ENCODE results near the gene ANKRD27. TPM values are rescaled to one million over a fixed set of nuclear protein-coding genes. Genes with fewer than 3 reads are reported as not detected.

ANKRD27 gene
- polyA plus RNA-seq, 1 of the 3 experiments (the other 2 are of a cell fraction): 16.5 TPM

DNA sequence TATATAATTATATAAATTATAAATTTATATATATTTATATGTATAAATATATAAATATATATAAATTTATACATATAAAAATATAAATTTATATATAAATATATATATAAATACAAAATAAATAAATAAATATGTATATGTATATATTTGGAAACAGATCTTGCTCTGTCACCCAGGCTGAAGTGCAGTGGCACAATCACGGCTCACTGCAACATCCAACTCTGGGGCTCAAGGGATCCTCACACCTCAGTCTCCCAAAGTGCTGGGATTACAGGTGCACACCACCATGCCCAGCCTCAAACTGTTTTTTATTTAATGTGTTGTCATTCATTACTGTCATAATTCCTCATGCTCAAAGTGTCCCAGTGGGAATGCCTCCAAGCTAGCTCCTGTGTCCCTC, 119.2 kb downstream of the ANKRD27 start:
- Histone ChIP-seq H3K4me2 (no peak overlapping the region), H3K4me1 (ENCODE audit: control insufficient read depth in 1 of 2, insufficient read depth in 2 of 2, low read depth in 1 of 2, low read length in 1 of 2) (no peaks in the 10 kb centered on the region), H3K79me2 (ENCODE audit: insufficient read depth) (no peaks in the 10 kb centered on the region), H3K9me3 (no peaks in the 10 kb centered on the region), H3K4me3 (ENCODE audit: low read depth in 2 of 2, low read length in 1 of 2) (no peak overlapping the region), H4K20me1 (ENCODE audit: insufficient read depth) (no peaks in the 10 kb centered on the region), H3F3A (replicated peaks; ENCODE audit: insufficient read depth) (no peaks in the 10 kb centered on the region), H3K27me3 (ENCODE audit: insufficient read depth) (no peaks in the 10 kb centered on the region), H2AFZ (ENCODE audit: low read depth) (no peak overlapping the region), H3K36me3 (replicated peaks in 1 of 2; ENCODE audit: control insufficient read depth in 1 of 2, insufficient read depth in 2 of 2, low read length in 1 of 2) (no peaks in the 10 kb centered on the region), H3K9ac (no peak overlapping the region), H3K9me2 (no peaks in the 10 kb centered on the region), H3K27ac (ENCODE audit: low read depth in 2 of 2, low read length in 1 of 2) (no peak overlapping the region)
- TF ChIP-seq SIN3A (IDR thresholded peaks at IDR 0.05; ENCODE audit: borderline replicate concordance, low read depth, low read length) (no peak), FOXM1 (IDR thresholded peaks at IDR 0.05; ENCODE audit: low read depth) (no peak), FOXJ3 (CRISPR knock-in tag; IDR thresholded peaks at IDR 0.05) (no peak), JUND (IDR thresholded peaks at IDR 0.05) (no peak), EZH2phosphoT487 (IDR thresholded peaks at IDR 0.05; ENCODE audit: borderline replicate concordance, low read depth) (no peak), MEF2A (IDR thresholded peaks at IDR 0.05; ENCODE audit: borderline replicate concordance, low read depth) (no peak), EP300 (IDR thresholded peaks at IDR 0.05; ENCODE audit: borderline replicate concordance in 1 of 2, low read depth in 1 of 2, low read length in 1 of 2) (no peak), NFIC (IDR thresholded peaks at IDR 0.05; ENCODE audit: borderline replicate concordance) (no peak), CHD2 (IDR thresholded peaks at IDR 0.05; ENCODE audit: low read length, partially characterized antibody) (no peak), TAF1 (IDR thresholded peaks at IDR 0.05; ENCODE audit: borderline replicate concordance, low read depth, low read length) (no peak), ELF1 (IDR thresholded peaks at IDR 0.05) (no peak), REST (IDR thresholded peaks at IDR 0.05; ENCODE audit: low read depth, low read length) (no peak), GABPA (IDR thresholded peaks at IDR 0.05; ENCODE audit: low read depth) (no peak), IRF3 (IDR thresholded peaks at IDR 0.05; ENCODE audit: low read depth, low read length) (no peak), GATA2 (CRISPR knock-in tag; IDR thresholded peaks at IDR 0.05) (no peak), RCOR1 (IDR thresholded peaks at IDR 0.05; ENCODE audit: low read length) (no peak), MXI1 (IDR thresholded peaks at IDR 0.05; ENCODE audit: low read depth, low read length) (no peak)
- TF ChIP-seq, protein P1, sequence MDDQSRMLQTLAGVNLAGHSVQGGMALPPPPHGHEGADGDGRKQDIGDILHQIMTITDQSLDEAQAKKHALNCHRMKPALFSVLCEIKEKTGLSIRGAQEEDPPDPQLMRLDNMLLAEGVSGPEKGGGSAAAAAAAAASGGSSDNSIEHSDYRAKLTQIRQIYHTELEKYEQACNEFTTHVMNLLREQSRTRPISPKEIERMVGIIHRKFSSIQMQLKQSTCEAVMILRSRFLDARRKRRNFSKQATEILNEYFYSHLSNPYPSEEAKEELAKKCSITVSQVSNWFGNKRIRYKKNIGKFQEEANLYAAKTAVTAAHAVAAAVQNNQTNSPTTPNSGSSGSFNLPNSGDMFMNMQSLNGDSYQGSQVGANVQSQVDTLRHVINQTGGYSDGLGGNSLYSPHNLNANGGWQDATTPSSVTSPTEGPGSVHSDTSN (IDR thresholded peaks at IDR 0.05): no peak
- ChIA-PET CTCF (interaction anchor here (1.2 kb wide), 1 partner anchor 14 kb away, joined by 9 read pairs; no protein-coding TSS in a partner anchor), POLR2A (no interaction called here)
- no peak for DNase-seq
- WGBS (ENCODE audit: low lambda C conversion rate): 53% methylated on average over 1 of the region's 1 CpG

Measured in SK-N-SH (cell line).